NT2/D1 (cell line): ENCODE measurements around the gene HK1.

Source experiments
- SUZ12 ChIP-seq: IDR thresholded peaks from 2 replicates; pipeline ENCODE4 v1.6.1; 2011; ENCODE audit not compliant: insufficient read length, insufficient read depth; ENCODE audit errors: extremely low read depth
- YY1 ChIP-seq: IDR thresholded peaks from 2 replicates; pipeline ENCODE4 v1.6.1; 2011; ENCODE audit not compliant: insufficient read length, insufficient read depth

DNA sequence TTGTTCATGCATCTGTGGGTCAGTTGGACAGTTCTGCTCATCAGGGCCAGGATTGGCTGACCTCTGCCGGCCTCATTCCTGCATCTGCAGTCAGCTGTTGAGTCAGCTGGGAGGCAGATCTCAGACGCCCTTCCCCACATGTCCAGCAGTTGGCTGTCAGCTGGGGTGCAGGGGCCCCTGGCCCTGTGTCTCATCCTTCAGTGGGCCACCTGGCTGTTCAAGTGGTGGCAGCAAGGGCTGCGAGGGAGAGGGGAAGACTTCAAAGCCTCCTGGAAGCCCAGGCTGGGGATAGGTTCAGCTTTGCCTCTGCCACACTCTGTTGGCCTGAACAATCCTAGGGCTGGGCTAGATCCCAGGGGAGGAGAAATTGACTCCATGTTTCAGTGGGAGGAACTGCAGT lies 105.3 kb downstream of the HK1 start:
- TF ChIP-seq YY1 (no peak), SUZ12 (no peak)
